DMS153 treated with DMSO at 0.1 percent for 48 hours (cell line): ENCODE results near the gene ZDHHC11B.

Experiments
- DNase-seq: peaks from one replicate; lab custom pipeline; 2025; ENCODE audit not compliant: unreplicated experiment; lab: John Stamatoyannopoulos, UW

The ZDHHC11B gene

DNA sequence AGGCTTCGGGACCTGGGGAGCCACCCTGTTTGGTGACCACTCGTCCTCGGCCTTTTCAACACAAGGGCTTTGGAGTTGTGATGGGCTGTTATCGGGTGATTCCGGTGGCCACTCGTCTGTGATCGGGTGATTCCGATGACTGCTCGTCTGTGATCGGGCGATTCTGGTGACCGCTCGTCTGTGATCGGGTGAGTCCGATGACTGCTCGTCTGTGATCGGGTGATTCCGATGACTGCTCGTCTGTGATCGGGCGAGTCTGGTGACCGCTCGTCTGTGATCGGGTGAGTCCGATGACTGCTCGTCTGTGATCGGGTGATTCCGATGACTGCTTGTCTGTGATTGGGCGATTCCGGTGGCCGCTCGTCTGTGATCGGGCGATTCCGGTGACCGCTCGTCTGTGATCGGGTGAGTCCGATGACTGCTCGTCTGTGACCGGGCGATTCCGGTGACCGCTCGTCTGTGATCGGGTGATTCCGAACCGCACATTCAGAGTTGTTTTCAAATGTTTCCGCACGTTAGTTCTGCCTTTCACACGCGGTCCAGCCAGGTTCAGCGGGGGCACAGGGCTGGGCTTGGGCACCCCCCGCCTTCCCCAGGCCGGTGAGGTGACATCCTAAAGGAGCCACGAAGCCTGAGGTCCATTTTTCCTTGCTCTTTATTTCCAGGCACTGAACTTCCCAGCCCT lies 121.6 kb downstream of the ZDHHC11B start:
- no peak for DNase-seq

GRCh38 chr5:661891-662750 lies 122.4 kb downstream of the ZDHHC11B start:
- no peak for DNase-seq

GRCh38 chr5:660491-661030 lies 124.0 kb downstream of the ZDHHC11B start:
- no peak for DNase-seq
